ENCODE results near the gene FHOD3.

Gene FHOD3

GRCh38 chr18:36766836-36767235, 469.3 kb downstream of the FHOD3 start:
- no peaks in the 10 kb centered on the region for H3K27me3 ChIP-seq (ENCODE audit: insufficient read depth, low read length, poor library complexity, severe bottlenecking)
- H2AFZ ChIP-seq (ENCODE audit: low read length) = no peak overlapping the region
- no peak overlapping the region for H3K4me2 ChIP-seq (ENCODE audit: low read depth, low read length, poor library complexity, severe bottlenecking)
- H4K20me1 ChIP-seq (ENCODE audit: insufficient read depth, low read length, poor library complexity, severe bottlenecking) = no peaks in the 10 kb centered on the region
- TF ChIP-seq CTCF (conservative IDR thresholded peaks at IDR 0.05; ENCODE audit: low read length) (no peak), EZH2phosphoT487 (IDR thresholded peaks at IDR 0.05; ENCODE audit: borderline replicate concordance) (no peak)
- H3K9ac ChIP-seq (ENCODE audit: low read depth, low read length, poor library complexity, severe bottlenecking) = no peak overlapping the region
- H3K4me1 ChIP-seq (ENCODE audit: insufficient read depth, low read length, poor library complexity, severe bottlenecking) = peaks cover 20% of the 10 kb centered on the region
- no peaks in the 10 kb centered on the region for H3K36me3 ChIP-seq (ENCODE audit: insufficient read depth, low read length)
- H3K9me2 ChIP-seq (replicated peaks; ENCODE audit: low read depth, low read length) = no peaks in the 10 kb centered on the region
- H3F3A ChIP-seq (ENCODE audit: low read depth) = 0 out of 2 replicates have a peak, but pooled peaks cover 5% of the 10 kb centered on the region
- no peaks in the 10 kb centered on the region for H3K9me3 ChIP-seq (ENCODE audit: insufficient read depth, low read depth, low read length)
- no peaks in the 10 kb centered on the region for H3K79me2 ChIP-seq (ENCODE audit: insufficient read depth, low read length)
- H3K4me3 ChIP-seq (ENCODE audit: low read length, poor library complexity, severe bottlenecking) = no peak overlapping the region

GRCh38 chr18:36769172-36769571, 471.7 kb downstream of the FHOD3 start:
- Histone ChIP-seq H3K27me3 (ENCODE audit: insufficient read depth, low read length, poor library complexity, severe bottlenecking) (no peaks in the 10 kb centered on the region), H3K4me1 (ENCODE audit: insufficient read depth, low read length, poor library complexity, severe bottlenecking) (peaks cover 31% of the 10 kb centered on the region), H3F3A (ENCODE audit: low read depth) (0 out of 2 replicates have a peak, but pooled peaks cover 5% of the 10 kb centered on the region), H3K36me3 (ENCODE audit: insufficient read depth, low read length) (no peaks in the 10 kb centered on the region), H4K20me1 (ENCODE audit: insufficient read depth, low read length, poor library complexity, severe bottlenecking) (no peaks in the 10 kb centered on the region), H3K9me3 (ENCODE audit: insufficient read depth, low read depth, low read length) (no peaks in the 10 kb centered on the region), H3K4me2 (ENCODE audit: low read depth, low read length, poor library complexity, severe bottlenecking) (no peak overlapping the region), H3K79me2 (ENCODE audit: insufficient read depth, low read length) (no peaks in the 10 kb centered on the region), H2AFZ (ENCODE audit: low read length) (no peak overlapping the region), H3K9me2 (replicated peaks; ENCODE audit: low read depth, low read length) (no peaks in the 10 kb centered on the region), H3K9ac (ENCODE audit: low read depth, low read length, poor library complexity, severe bottlenecking) (no peak overlapping the region), H3K4me3 (ENCODE audit: low read length, poor library complexity, severe bottlenecking) (no peak overlapping the region)
- TF ChIP-seq CTCF (conservative IDR thresholded peaks at IDR 0.05; ENCODE audit: low read length) (no peak), EZH2phosphoT487 (IDR thresholded peaks at IDR 0.05; ENCODE audit: borderline replicate concordance) (no peak)

GRCh38 chr18:36769611-36770314, 472.2 kb downstream of the FHOD3 start:
- H3K79me2 ChIP-seq (ENCODE audit: insufficient read depth, low read length) = no peaks in the 10 kb centered on the region
- no peaks in the 10 kb centered on the region for H3K9me2 ChIP-seq (replicated peaks; ENCODE audit: low read depth, low read length)
- no peaks in the 10 kb centered on the region for H3K27me3 ChIP-seq (ENCODE audit: insufficient read depth, low read length, poor library complexity, severe bottlenecking)

More at GRCh38 chr18:36769611-36770314, 472.2 kb downstream of the FHOD3 start:
- H3K4me3 ChIP-seq (ENCODE audit: low read length, poor library complexity, severe bottlenecking) = no peak overlapping the region
- no peaks in the 10 kb centered on the region for H3K9me3 ChIP-seq (ENCODE audit: insufficient read depth, low read depth, low read length)
- H3K9ac ChIP-seq (ENCODE audit: low read depth, low read length, poor library complexity, severe bottlenecking) = no peak overlapping the region
- TF ChIP-seq CTCF (conservative IDR thresholded peaks at IDR 0.05; ENCODE audit: low read length) (peak; percentile 73), EZH2phosphoT487 (IDR thresholded peaks at IDR 0.05; ENCODE audit: borderline replicate concordance) (no peak)
- peaks cover 37% of the 10 kb centered on the region for H3K4me1 ChIP-seq (ENCODE audit: insufficient read depth, low read length, poor library complexity, severe bottlenecking)
- H3K36me3 ChIP-seq (ENCODE audit: insufficient read depth, low read length) = no peaks in the 10 kb centered on the region
- H3F3A ChIP-seq (ENCODE audit: low read depth) = 0 out of 2 replicates have a peak, but pooled peaks cover 5% of the 10 kb centered on the region
- H2AFZ ChIP-seq (ENCODE audit: low read length) = no peak overlapping the region
- no peak overlapping the region for H3K4me2 ChIP-seq (ENCODE audit: low read depth, low read length, poor library complexity, severe bottlenecking)
- H4K20me1 ChIP-seq (ENCODE audit: insufficient read depth, low read length, poor library complexity, severe bottlenecking) = no peaks in the 10 kb centered on the region
